SH-SY5Y (cell line): ENCODE measurements around the gene PLSCR2.

Experiments
- GATA2 ChIP-seq: IDR thresholded peaks from 2 replicates; pipeline ENCODE4 v1.6.1; 2011; ENCODE audit warnings: mild to moderate bottlenecking, low read depth, low read length
- GATA3 ChIP-seq: IDR thresholded peaks from 2 replicates; pipeline ENCODE4 v1.6.1; 2011; ENCODE audit warnings: low read depth, mild to moderate bottlenecking, low read length, moderate library complexity

DNA sequence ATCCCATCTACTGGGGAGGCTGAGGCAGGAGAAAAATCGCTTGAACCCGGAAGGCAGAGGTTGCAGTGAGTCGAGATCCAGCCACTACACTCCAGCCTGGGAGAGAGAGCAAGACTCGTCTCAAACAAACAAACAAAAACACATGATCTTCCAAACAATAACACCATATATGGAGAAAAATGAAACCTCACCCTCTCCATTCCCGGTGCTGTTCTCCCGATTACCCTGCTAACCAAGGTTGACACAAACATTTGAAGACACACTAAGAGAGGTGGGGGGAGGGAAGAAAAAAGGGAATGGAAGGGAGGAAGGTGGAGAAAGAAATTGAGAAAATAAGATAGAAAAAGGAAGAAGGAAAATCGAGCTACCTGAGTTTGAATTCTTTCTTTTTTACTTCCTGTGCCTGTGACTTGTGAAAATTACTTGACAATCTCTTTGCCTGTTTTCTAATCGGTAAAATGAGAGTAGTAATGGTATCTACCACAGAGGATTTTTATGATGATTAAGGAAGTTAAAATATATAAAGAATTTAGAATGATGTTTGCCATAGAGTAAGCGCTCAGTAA lies 1.1 kb upstream of the PLSCR2 start:
- TF ChIP-seq GATA3 = no peak
- no peak for TF ChIP-seq GATA2
